WERI-Rb-1 (cell line): Measurements from ENCODE around the gene NR6A1.

Source experiments
- DNase-seq: peaks from one replicate; pipeline ENCODE4 v3.0.0-alpha.2; 2020
- H3K27ac ChIP-seq: fragments of 250-450 bp; sonication (Bioruptor Pico); 2 replicates; pipeline ENCODE4 v1.5.1; 2020; ENCODE audit warnings: mild to moderate bottlenecking, moderate library complexity
- H3K27me3 ChIP-seq: fragments of 250-450 bp; sonication (Bioruptor Pico); 2 replicates; pipeline ENCODE4 v1.5.1; 2021; ENCODE audit warnings: mild to moderate bottlenecking, low read depth, moderate library complexity; ENCODE audit not compliant: insufficient read depth, severe bottlenecking
- H3K36me3 ChIP-seq: fragments of 250-450 bp; sonication (Bioruptor Pico); 2 replicates; pipeline ENCODE4 v1.5.1; 2020; ENCODE audit warnings: mild to moderate bottlenecking, moderate library complexity
- H3K4me3 ChIP-seq: 2 replicates; pipeline ENCODE4 v1.5.1; 2011; ENCODE audit warnings: low read depth, mild to moderate bottlenecking, control low read depth, low read length
- H3K9me3 ChIP-seq: fragments of 250-450 bp; sonication (Bioruptor Pico); 2 replicates; pipeline ENCODE4 v1.5.1; 2021; ENCODE audit warnings: mild to moderate bottlenecking, moderate library complexity; ENCODE audit not compliant: severe bottlenecking
- CTCF ChIP-seq: IDR thresholded peaks from 2 replicates; pipeline ENCODE4 v1.5.1; 2011; ENCODE audit warnings: low read depth, mild to moderate bottlenecking, control low read depth, inconsistent platforms, low read length

The NR6A1 gene

GRCh38 chr9:124628741-124629140, 142.4 kb downstream of the NR6A1 start:
- Histone ChIP-seq H3K9me3 (no peaks in the 10 kb centered on the region), H3K4me3 (no peak overlapping the region), H3K36me3 (peaks cover 5% of the 10 kb centered on the region; the same call in 1 of the 2 replicates), H3K27me3 (no peaks in the 10 kb centered on the region), H3K27ac (no peak overlapping the region)
- no peak for DNase-seq
- no peak for TF ChIP-seq CTCF

GRCh38 chr9:124626276-124626675, 144.8 kb downstream of the NR6A1 start:
- TF ChIP-seq CTCF, result no peak
- Histone ChIP-seq H3K27ac (no peak overlapping the region), H3K27me3 (no peaks in the 10 kb centered on the region), H3K4me3 (no peak overlapping the region), H3K36me3 (peaks cover 5% of the 10 kb centered on the region; the same call in 1 of the 2 replicates), H3K9me3 (no peaks in the 10 kb centered on the region)
- DNase-seq, result no peak

- no peak for DNase-seq
- no peak for TF ChIP-seq CTCF
- no peak overlapping the region for H3K4me3 ChIP-seq
Observed at GRCh38 chr9:124625087-124625486, 146.0 kb downstream of the NR6A1 start.

GRCh38 chr9:124624735-124624992, 146.4 kb downstream of the NR6A1 start:
- no peak for TF ChIP-seq CTCF
- Histone ChIP-seq H3K4me3 (no peak overlapping the region), H3K27ac (no peak overlapping the region), H3K9me3 (no peaks in the 10 kb centered on the region), H3K27me3 (no peaks in the 10 kb centered on the region), H3K36me3 (peaks cover 5% of the 10 kb centered on the region; the same call in 1 of the 2 replicates)
- no peak for DNase-seq

More at GRCh38 chr9:124625087-124625486, 146.0 kb downstream of the NR6A1 start:
- H3K36me3 ChIP-seq, result peaks cover 5% of the 10 kb centered on the region; the same call in 1 of the 2 replicates
- no peaks in the 10 kb centered on the region for H3K9me3 ChIP-seq
- no peak overlapping the region for H3K27ac ChIP-seq
- no peaks in the 10 kb centered on the region for H3K27me3 ChIP-seq

- H3K4me3 ChIP-seq, result no peak overlapping the region
- DNase-seq, result no peak
- H3K9me3 ChIP-seq, result no peaks in the 10 kb centered on the region
- H3K27me3 ChIP-seq, result no peaks in the 10 kb centered on the region
- 0 out of 2 replicates have a peak, but pooled peaks cover under 1% of the 10 kb centered on the region for H3K36me3 ChIP-seq
- no peak overlapping the region for H3K27ac ChIP-seq
- no peak for TF ChIP-seq CTCF
Observed at GRCh38 chr9:124623966-124624734, 147.0 kb downstream of the NR6A1 start.

- Histone ChIP-seq H3K9me3 (no peaks in the 10 kb centered on the region), H3K27ac (no peak overlapping the region), H3K27me3 (no peaks in the 10 kb centered on the region), H3K36me3 (no peaks in the 10 kb centered on the region), H3K4me3 (no peak overlapping the region)
- no peak for TF ChIP-seq CTCF
- DNase-seq, result no peak
Observed at GRCh38 chr9:124622882-124623281, 148.2 kb downstream of the NR6A1 start.
